Measurements from ENCODE around the gene GALNT14.

Gene GALNT14

DNA sequence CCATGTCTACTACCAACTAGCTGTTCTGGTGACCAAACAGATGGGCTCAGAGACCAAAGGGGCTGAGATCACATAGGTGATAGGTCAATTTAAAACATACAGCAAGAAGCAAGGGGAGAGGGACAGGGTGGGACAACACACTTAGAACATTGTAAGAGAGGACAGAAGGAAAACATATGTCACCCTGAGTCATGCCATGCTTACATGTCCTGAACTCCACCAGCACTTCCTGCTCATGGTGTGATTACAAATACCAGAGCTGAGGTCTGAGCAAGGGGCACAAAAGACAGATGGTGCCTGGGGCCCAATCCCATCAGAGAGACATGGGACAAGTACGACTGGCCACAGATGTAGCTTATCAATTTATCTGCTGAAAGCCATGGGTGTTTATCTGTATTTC is 28.7 kb upstream of the GALNT14 start:
- H3K4me3 ChIP-seq (ENCODE audit: low read length): no peak overlapping the region
- DNase-seq (ENCODE audit: low read depth): no peak
- TF ChIP-seq, protein P1, sequence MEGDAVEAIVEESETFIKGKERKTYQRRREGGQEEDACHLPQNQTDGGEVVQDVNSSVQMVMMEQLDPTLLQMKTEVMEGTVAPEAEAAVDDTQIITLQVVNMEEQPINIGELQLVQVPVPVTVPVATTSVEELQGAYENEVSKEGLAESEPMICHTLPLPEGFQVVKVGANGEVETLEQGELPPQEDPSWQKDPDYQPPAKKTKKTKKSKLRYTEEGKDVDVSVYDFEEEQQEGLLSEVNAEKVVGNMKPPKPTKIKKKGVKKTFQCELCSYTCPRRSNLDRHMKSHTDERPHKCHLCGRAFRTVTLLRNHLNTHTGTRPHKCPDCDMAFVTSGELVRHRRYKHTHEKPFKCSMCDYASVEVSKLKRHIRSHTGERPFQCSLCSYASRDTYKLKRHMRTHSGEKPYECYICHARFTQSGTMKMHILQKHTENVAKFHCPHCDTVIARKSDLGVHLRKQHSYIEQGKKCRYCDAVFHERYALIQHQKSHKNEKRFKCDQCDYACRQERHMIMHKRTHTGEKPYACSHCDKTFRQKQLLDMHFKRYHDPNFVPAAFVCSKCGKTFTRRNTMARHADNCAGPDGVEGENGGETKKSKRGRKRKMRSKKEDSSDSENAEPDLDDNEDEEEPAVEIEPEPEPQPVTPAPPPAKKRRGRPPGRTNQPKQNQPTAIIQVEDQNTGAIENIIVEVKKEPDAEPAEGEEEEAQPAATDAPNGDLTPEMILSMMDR (conservative IDR thresholded peaks at IDR 0.05; ENCODE audit: low read depth, low read length): no peak

DNA sequence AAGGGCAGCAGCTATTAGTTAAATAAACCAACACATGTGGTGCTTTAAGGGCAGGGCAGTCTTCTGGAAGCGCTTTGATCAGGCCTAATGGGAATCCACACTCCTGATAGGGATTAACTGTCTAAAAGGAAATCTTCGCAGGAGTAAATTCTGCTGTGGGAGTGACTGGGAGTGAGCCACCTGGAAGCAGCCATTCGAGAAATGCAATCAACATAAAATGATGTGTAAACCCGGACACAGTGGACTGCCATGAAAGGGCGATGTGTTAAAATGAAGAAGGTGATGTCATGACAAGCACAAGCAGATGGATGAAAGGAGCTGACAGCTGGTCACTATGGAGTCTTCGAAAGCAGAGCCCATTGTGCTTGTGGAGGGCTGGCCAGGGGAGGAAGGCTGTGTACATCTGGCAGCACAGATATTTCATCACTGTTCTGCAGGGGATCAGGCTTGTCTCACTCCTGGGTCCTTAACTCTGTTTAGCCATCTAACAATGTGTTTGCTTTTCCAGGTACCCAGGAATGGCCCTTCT is 24.8 kb upstream of the GALNT14 start:
- TF ChIP-seq, protein P1 (conservative IDR thresholded peaks at IDR 0.05; ENCODE audit: low read depth, low read length): no peak
- H3K4me3 ChIP-seq (ENCODE audit: low read length): no peak overlapping the region
- DNase-seq (ENCODE audit: low read depth): no peak

- H3K4me3 ChIP-seq (ENCODE audit: low read length): no peak overlapping the region
- TF ChIP-seq, protein P1 (conservative IDR thresholded peaks at IDR 0.05; ENCODE audit: low read depth, low read length): no peak
- DNase-seq (ENCODE audit: low read depth): no peak
These were observed 23.4 kb upstream of the GALNT14 start for GRCh38 chr2:31161637-31162036.

- DNase-seq (ENCODE audit: low read depth): no peak
- TF ChIP-seq, protein P1 (conservative IDR thresholded peaks at IDR 0.05; ENCODE audit: low read depth, low read length): no peak
- no peak overlapping the region for H3K4me3 ChIP-seq (ENCODE audit: low read length)
These were observed 13.3 kb upstream of the GALNT14 start for GRCh38 chr2:31151501-31151900.

- DNase-seq (ENCODE audit: low read depth): no peak
- TF ChIP-seq, protein P1 (conservative IDR thresholded peaks at IDR 0.05; ENCODE audit: low read depth, low read length): no peak
- no peak overlapping the region for H3K4me3 ChIP-seq (ENCODE audit: low read length)
These were observed 12.0 kb upstream of the GALNT14 start for GRCh38 chr2:31150120-31150670.

GRCh38 chr2:31148514-31148913 is 10.3 kb upstream of the GALNT14 start:
- no peak overlapping the region for H3K4me3 ChIP-seq (ENCODE audit: low read length)
- DNase-seq (ENCODE audit: low read depth): no peak
- TF ChIP-seq, protein P1 (conservative IDR thresholded peaks at IDR 0.05; ENCODE audit: low read depth, low read length): no peak

DNA sequence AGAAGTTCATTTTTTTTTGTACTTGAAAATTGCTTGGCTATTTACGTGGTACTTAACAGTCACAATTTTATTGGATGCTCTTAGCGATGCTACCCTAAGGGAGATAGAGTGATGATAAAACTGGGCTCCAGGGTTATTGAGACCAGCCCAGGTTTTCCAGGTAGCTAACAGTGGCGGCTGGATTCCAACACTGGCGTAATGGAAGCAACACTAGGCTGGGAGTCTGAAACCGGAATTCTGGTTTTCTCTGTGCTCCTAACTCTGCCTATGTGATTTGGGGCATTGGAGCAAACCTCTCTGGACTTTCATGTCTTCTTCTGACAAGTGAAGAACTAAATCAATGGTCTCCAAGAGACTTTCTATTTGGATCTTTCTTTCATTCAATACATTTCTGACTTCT is 9.4 kb upstream of the GALNT14 start:
- TF ChIP-seq, protein P1 (conservative IDR thresholded peaks at IDR 0.05; ENCODE audit: low read depth, low read length): no peak
- no peak overlapping the region for H3K4me3 ChIP-seq (ENCODE audit: low read length)
- DNase-seq (ENCODE audit: low read depth): no peak

Measured in retinal pigment epithelial cell (primary cell).